MM.1S (cell line): Measurements from ENCODE around the gene TLR9.

ENCODE experiments used
- DNase-seq: peaks from one replicate; pipeline ENCODE4 v3.0.0-alpha.2; 2015
- H2AFZ ChIP-seq: fragments of 300-600 bp; sonication (generic); 2 replicates; pipeline ENCODE4 v1.6.0; 2016; ENCODE audit warnings: antibody characterized with exemption, low read length
- H3F3A ChIP-seq: fragments of 300-600 bp; sonication (generic); 2 replicates; pipeline ENCODE4 v1.6.1; 2016; ENCODE audit warnings: mild to moderate bottlenecking, antibody characterized with exemption, low read length, moderate library complexity, mixed read lengths; ENCODE audit not compliant: insufficient read depth
- H3K27ac ChIP-seq: fragments of 300-600 bp; sonication (generic); 2 replicates; pipeline ENCODE4 v1.5.1; 2016; ENCODE audit warnings: mild to moderate bottlenecking, low read length
- H3K27me3 ChIP-seq: fragments of 300-600 bp; sonication (generic); replicated peaks from 2 replicates; pipeline ENCODE4 v1.6.0; 2016; ENCODE audit warnings: low read length; ENCODE audit not compliant: insufficient read depth
- H3K36me3 ChIP-seq: fragments of 300-600 bp; sonication (generic); replicated peaks from 2 replicates; pipeline ENCODE4 v1.6.1; 2016; ENCODE audit warnings: mild to moderate bottlenecking, low read length, mixed read lengths; ENCODE audit not compliant: insufficient read depth
- H3K4me1 ChIP-seq: fragments of 300-600 bp; sonication (generic); 2 replicates; pipeline ENCODE4 v1.6.1; 2016; ENCODE audit warnings: low read length, mixed read lengths
- H3K4me2 ChIP-seq: fragments of 300-600 bp; sonication (generic); 2 replicates; pipeline ENCODE4 v1.6.0; 2016; ENCODE audit warnings: low read depth, low read length
- H3K4me3 ChIP-seq: fragments of 300-600 bp; sonication (generic); 2 replicates; pipeline ENCODE4 v1.5.1; 2016; ENCODE audit warnings: low read length, mixed read lengths
- H3K79me2 ChIP-seq: fragments of 300-600 bp; sonication (generic); 2 replicates; pipeline ENCODE4 v1.6.1; 2016; ENCODE audit warnings: mixed run types, low read length, mixed read lengths
- H3K9ac ChIP-seq: fragments of 300-600 bp; sonication (generic); 2 replicates; pipeline ENCODE4 v1.6.1; 2016; ENCODE audit warnings: low read length, mixed read lengths
- H3K9me2 ChIP-seq: fragments of 300-600 bp; sonication (generic); replicated peaks from 2 replicates; pipeline ENCODE4 v1.6.1; 2016; ENCODE audit warnings: mild to moderate bottlenecking, low read length, mixed read lengths; ENCODE audit not compliant: insufficient read depth
- H3K9me3 ChIP-seq: fragments of 300-600 bp; sonication (generic); replicated peaks from 2 replicates; pipeline ENCODE4 v1.6.1; 2016; ENCODE audit warnings: mild to moderate bottlenecking, low read length, mixed read lengths; ENCODE audit not compliant: insufficient read depth
- H4K20me1 ChIP-seq: fragments of 300-600 bp; sonication (generic); 2 replicates; pipeline ENCODE4 v1.6.1; 2016; ENCODE audit warnings: mild to moderate bottlenecking, low read length, moderate library complexity, mixed read lengths; ENCODE audit not compliant: insufficient read depth
- EZH2 ChIP-seq: fragments of 300-600 bp; sonication (generic); optimal IDR thresholded peaks from 2 replicates; pipeline ENCODE3; 2017; ENCODE audit warnings: low read depth, mild to moderate bottlenecking, antibody characterized with exemption, low read length, mixed read lengths
- EZH2phosphoT487 ChIP-seq: fragments of 300-600 bp; sonication (generic); IDR thresholded peaks from 2 replicates; pipeline ENCODE4 v1.6.1; 2018; ENCODE audit warnings: antibody characterized with exemption, low read length
- TF ChIP-seq, protein P1 (sequence below): fragments of 300-600 bp; sonication (generic); IDR thresholded peaks from 2 replicates; pipeline ENCODE4 v1.5.1; 2016; ENCODE audit warnings: antibody characterized with exemption, low read length, mixed read lengths

Gene TLR9

DNA sequence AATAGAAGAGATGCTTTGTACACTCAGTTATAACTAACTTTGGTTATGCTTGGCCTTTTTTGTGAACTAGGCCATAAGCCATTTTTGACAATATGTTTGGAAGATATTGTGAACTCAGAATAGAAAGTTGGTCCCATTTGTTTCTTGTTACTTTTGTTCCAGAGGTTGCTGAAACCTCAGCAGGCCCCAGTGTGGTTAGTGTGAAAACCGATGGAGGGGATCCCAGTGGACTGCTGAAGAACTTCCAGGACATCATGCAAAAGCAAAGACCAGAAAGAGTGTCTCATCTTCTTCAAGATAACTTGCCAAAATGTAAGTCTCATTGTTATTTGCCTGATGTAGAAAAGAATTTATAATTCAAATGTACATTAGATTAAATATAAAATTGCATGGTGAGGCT is 21.7 kb downstream of the TLR9 start:
- Histone ChIP-seq H3K27me3 (no peaks in the 10 kb centered on the region), H3K79me2 (peaks cover 9% of the 10 kb centered on the region), H3F3A (no peaks in the 10 kb centered on the region), H3K4me1 (peaks cover 8% of the 10 kb centered on the region), H3K9me3 (no peaks in the 10 kb centered on the region), H3K4me2 (no peak overlapping the region), H3K27ac (no peak overlapping the region), H4K20me1 (no peaks in the 10 kb centered on the region), H3K9me2 (no peaks in the 10 kb centered on the region), H3K36me3 (peaks cover 4% of the 10 kb centered on the region), H3K4me3 (no peak overlapping the region), H2AFZ (no peak overlapping the region), H3K9ac (no peak overlapping the region)
- TF ChIP-seq EZH2 (no peak), EZH2phosphoT487 (no peak)
- TF ChIP-seq, protein P1, sequence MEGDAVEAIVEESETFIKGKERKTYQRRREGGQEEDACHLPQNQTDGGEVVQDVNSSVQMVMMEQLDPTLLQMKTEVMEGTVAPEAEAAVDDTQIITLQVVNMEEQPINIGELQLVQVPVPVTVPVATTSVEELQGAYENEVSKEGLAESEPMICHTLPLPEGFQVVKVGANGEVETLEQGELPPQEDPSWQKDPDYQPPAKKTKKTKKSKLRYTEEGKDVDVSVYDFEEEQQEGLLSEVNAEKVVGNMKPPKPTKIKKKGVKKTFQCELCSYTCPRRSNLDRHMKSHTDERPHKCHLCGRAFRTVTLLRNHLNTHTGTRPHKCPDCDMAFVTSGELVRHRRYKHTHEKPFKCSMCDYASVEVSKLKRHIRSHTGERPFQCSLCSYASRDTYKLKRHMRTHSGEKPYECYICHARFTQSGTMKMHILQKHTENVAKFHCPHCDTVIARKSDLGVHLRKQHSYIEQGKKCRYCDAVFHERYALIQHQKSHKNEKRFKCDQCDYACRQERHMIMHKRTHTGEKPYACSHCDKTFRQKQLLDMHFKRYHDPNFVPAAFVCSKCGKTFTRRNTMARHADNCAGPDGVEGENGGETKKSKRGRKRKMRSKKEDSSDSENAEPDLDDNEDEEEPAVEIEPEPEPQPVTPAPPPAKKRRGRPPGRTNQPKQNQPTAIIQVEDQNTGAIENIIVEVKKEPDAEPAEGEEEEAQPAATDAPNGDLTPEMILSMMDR = no peak
- no peak for DNase-seq

DNA sequence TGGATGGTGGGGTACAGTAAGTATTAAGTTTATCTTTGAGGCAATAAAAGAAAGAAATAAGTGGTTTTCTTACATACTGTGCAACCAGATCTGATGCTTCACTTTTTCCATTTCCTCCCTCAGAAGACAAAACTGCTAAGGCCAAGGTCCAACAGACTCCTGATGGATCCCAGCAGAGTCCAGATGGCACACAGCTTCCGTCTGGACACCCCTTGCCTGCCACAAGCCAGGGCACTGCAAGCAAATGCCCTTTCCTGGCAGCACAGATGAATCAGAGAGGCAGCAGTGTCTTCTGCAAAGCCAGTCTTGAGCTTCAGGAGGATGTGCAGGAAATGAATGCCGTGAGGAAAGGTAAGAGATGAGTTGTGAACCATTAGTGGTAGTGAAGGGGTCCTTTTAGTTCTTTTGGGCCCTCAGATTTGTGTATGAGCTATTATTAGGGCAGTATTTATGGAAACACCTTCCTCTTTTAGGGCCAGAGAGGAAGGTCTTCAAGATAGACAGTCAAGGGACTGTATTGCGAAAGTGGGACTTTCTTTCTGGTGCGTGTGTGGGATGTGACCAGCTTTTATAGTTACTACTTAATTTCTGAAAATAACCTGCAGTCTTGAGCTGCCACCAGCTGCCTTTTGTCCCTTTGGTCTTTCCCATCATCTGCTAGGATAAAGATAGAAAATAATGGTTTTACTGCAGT is 22.9 kb downstream of the TLR9 start:
- Histone ChIP-seq H2AFZ (no peak overlapping the region), H3K27ac (no peak overlapping the region), H3K9me3 (no peaks in the 10 kb centered on the region), H3K27me3 (no peaks in the 10 kb centered on the region), H4K20me1 (no peaks in the 10 kb centered on the region), H3K36me3 (no peaks in the 10 kb centered on the region; the same call in none of the 2 replicates), H3K4me3 (no peak overlapping the region), H3K9ac (no peak overlapping the region), H3K79me2 (peaks cover 16% of the 10 kb centered on the region), H3K9me2 (no peaks in the 10 kb centered on the region), H3K4me1 (peaks cover 9% of the 10 kb centered on the region), H3F3A (no peaks in the 10 kb centered on the region), H3K4me2 (no peak overlapping the region)
- no peak for DNase-seq
- TF ChIP-seq EZH2phosphoT487 = no peak
- no peak for TF ChIP-seq EZH2
- TF ChIP-seq, protein P1 = no peak

DNA sequence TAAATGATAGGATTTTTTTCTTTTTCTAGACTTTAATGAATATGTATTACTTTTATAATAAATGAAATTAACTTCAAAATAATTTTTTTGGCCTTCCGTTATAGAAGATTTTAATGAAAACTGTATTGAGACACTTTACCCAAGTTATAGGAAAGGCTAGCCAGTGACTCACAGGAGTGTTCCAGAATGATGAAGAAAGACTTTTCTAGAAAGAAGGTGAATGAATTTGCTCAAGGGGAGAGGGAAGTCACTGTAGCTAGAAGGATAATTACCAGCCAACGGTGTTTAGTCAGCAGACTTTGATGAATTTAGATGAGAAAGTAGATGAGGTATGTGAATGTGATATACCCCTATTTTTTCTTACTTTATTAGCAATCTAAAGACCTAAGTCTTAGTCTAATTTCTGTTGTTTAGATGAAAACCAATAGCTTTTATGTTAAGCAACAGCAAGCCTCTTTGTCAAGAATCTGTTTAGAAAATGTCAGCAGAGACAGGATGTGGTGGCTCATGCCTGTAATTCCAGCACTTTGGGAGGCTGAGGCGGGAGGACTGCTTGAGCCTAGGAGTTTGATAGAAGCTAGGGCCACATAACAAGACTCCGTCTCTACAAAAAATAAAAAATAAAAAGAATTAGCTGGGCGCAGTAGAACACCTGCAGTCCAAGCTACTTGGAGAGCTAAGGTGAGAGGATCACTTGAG is 24.3 kb downstream of the TLR9 start:
- H3K4me3 ChIP-seq = no peak overlapping the region
- H3K4me2 ChIP-seq = no peak overlapping the region
- no peak overlapping the region for H3K27ac ChIP-seq

More for the DNA sequence above, 24.3 kb downstream of the TLR9 start:
- Histone ChIP-seq H3K9me3 (no peaks in the 10 kb centered on the region), H3K27me3 (no peaks in the 10 kb centered on the region), H3K9me2 (no peaks in the 10 kb centered on the region), H3K79me2 (peaks cover 16% of the 10 kb centered on the region), H3K4me1 (peaks cover 11% of the 10 kb centered on the region), H3F3A (no peaks in the 10 kb centered on the region), H3K36me3 (no peaks in the 10 kb centered on the region; the same call in none of the 2 replicates), H3K9ac (no peak overlapping the region), H2AFZ (no peak overlapping the region), H4K20me1 (no peaks in the 10 kb centered on the region)
- no peak for DNase-seq
- TF ChIP-seq, protein P1 = no peak
- TF ChIP-seq EZH2phosphoT487 (no peak), EZH2 (no peak)
